K562 (cell line): ENCODE measurements around the gene FKBP15.

Source experiments
- AFF1 ChIP-seq, 2 experiments: fragments of 450-650 bp; IDR thresholded peaks; 2 replicates each; pipeline ENCODE4 v1.6.1; 2018; ENCODE audit warnings: mild to moderate bottlenecking in 2 of 2, low read depth in 1 of 2; ENCODE audit not compliant: partially characterized antibody in 2 of 2
- ATF3 ChIP-seq, 2 experiments: fragments of 450-650 bp in 1 of 2; sonication (generic) in 1 of 2; formaldehyde crosslinking in 1 of 2; IDR thresholded peaks in 1 of 2; conservative IDR thresholded peaks in 1 of 2; 2 replicates each; pipeline versions ENCODE4 v1.6.1 to v1.8.1; 2016 to 2023; ENCODE audit warnings: mild to moderate bottlenecking in 2 of 2, moderate library complexity in 2 of 2, inconsistent platforms in 1 of 2, missing genetic modification reagents in 1 of 2
- CTCF ChIP-seq, 3 experiments: IDR thresholded peaks in 2 of 3; conservative IDR thresholded peaks in 1 of 3; 2 replicates each; pipeline ENCODE4 v1.5.1; 2011 to 2012; ENCODE audit warnings: low read length in 3 of 3, mild to moderate bottlenecking in 3 of 3, control low read depth in 2 of 3, improper control_type of control experiment in 1 of 3, inconsistent platforms in 1 of 3, low read depth in 1 of 3, mixed read lengths in 1 of 3, moderate library complexity in 1 of 3; ENCODE audit not compliant: insufficient read depth in 2 of 3
- JUND ChIP-seq, 2 experiments: IDR thresholded peaks; 2 replicates in 1 of 2; 3 replicates in 1 of 2; pipeline ENCODE4 v1.6.1; 2011; ENCODE audit warnings: borderline replicate concordance in 2 of 2, low read depth in 2 of 2, low read length in 2 of 2, improper control_type of control experiment in 1 of 2, missing biosample characterization in 1 of 2, missing genetic modification characterization in 1 of 2, missing genetic modification reagents in 1 of 2
- KDM1A ChIP-seq, 2 experiments: fragments of 450-650 bp; IDR thresholded peaks; 2 replicates each; pipeline ENCODE4 v1.6.1; 2016; ENCODE audit warnings: mild to moderate bottlenecking in 2 of 2
- MTA2 ChIP-seq: fragments of 450-650 bp; IDR thresholded peaks from 2 replicates; pipeline ENCODE4 v1.6.1; 2016; ENCODE audit warnings: low read depth
- NR4A1 ChIP-seq, 2 experiments: fragments of 250-450 bp in 1 of 2; fragments of 450-650 bp in 1 of 2; sonication (Bioruptor Pico) in 1 of 2; IDR thresholded peaks; 2 replicates each; pipeline versions ENCODE4 v1.4.0 to v1.6.1; 2016 to 2020; ENCODE audit warnings: mild to moderate bottlenecking in 2 of 2, missing compliant biosample characterization in 1 of 2, missing genetic modification characterization in 1 of 2, moderate library complexity in 1 of 2
- POLR2A ChIP-seq: fragments of 450-650 bp; conservative IDR thresholded peaks from 2 replicates; pipeline ENCODE4 v1.6.1; 2016
- PPARD ChIP-seq: fragments of 250-450 bp; sonication (Bioruptor Pico); IDR thresholded peaks from 2 replicates; pipeline ENCODE4 v1.8.0; 2022; ENCODE audit warnings: inconsistent platforms, mild to moderate bottlenecking, moderate library complexity
- SOX6 ChIP-seq: fragments of 450-650 bp; IDR thresholded peaks from 2 replicates; pipeline ENCODE4 v1.6.1; 2014; ENCODE audit warnings: mild to moderate bottlenecking
- TCF7L2 ChIP-seq: fragments of 150-350 bp; IDR thresholded peaks from 2 replicates; pipeline ENCODE4 v1.6.1; 2016; ENCODE audit warnings: low read depth, mild to moderate bottlenecking, low read length, moderate library complexity
- U2AF1 ChIP-seq: fragments of 200-400 bp; formaldehyde crosslinking; optimal IDR thresholded peaks from 2 replicates; pipeline ENCODE3; 2017; ENCODE audit warnings: mild to moderate bottlenecking, low read depth, low read length, moderate library complexity
- ZNF644 ChIP-seq: fragments of 200-800 bp; sonication (Bioruptor generic); IDR thresholded peaks from 2 replicates; pipeline ENCODE4 v1.6.1; 2016; ENCODE audit warnings: low read depth, missing genetic modification characterization, missing compliant biosample characterization
- ZNF830 ChIP-seq: fragments of 250-450 bp; sonication (Bioruptor Pico); IDR thresholded peaks from 2 replicates; pipeline ENCODE4 v1.5.0; 2021; ENCODE audit warnings: mild to moderate bottlenecking

- TF ChIP-seq KDM1A (IDR thresholded peaks at IDR 0.05) (no peak), CTCF (IDR thresholded peaks at IDR 0.05 in 2 of 3, conservative IDR thresholded peaks at IDR 0.05 in 1 of 3; ENCODE audit: insufficient read depth in 2 of 3, low read depth in 1 of 3, low read length in 3 of 3) (no peak), AFF1 (IDR thresholded peaks at IDR 0.05; ENCODE audit: low read depth in 1 of 2, partially characterized antibody in 2 of 2) (no peak), TCF7L2 (no peak), ATF3 (IDR thresholded peaks at IDR 0.05) (no peak), ATF3 (CRISPR knock-in tag; conservative IDR thresholded peaks at IDR 0.05) (no peak), U2AF1 (no peak), PPARD (CRISPR knock-in tag) (no peak), SOX6 (no peak), MTA2 (no peak), ZNF830 (no peak), POLR2A (no peak), ZNF644 (no peak), JUND (IDR thresholded peaks at IDR 0.05; ENCODE audit: borderline replicate concordance, low read depth, low read length) (no peak), JUND (tag; IDR thresholded peaks at IDR 0.05; ENCODE audit: borderline replicate concordance, low read depth, low read length) (no peak), NR4A1 (CRISPR knock-in tag; IDR thresholded peaks at IDR 0.05) (no peak), NR4A1 (tag; IDR thresholded peaks at IDR 0.05) (no peak)
These were observed 43.0 kb downstream of the FKBP15 start for GRCh38 chr9:113178087-113178486.
